ENCODE measurements around the gene IQSEC1. TPM values are rescaled to one million over a fixed set of nuclear protein-coding genes. Genes with fewer than 3 reads are reported as not detected.

IQSEC1 gene
- total and polyA plus RNA-seq, 2 donors (not counting 3 experiments of a cell fraction or from before 2014, with no cell fraction given), result 5.2 to 18.0 TPM

DNA sequence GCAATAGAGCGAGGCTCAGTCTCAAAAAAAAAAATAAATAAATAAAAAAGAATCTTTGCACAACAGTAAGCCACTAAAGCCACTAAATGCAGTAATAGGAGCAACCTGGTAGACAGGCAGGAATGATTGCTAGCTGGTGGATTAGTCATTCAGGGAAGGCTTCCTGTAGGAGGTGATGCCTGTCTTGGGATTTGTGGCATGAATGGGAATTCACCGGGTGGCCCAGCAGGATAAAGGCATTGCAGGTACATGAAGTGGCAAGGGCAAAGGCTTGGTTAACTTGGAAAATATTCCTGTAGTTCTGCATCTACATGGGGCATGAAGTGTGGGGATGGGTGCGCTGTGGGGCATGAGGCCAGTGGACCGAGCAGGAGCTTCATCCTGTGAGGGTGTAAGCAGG, 94.5 kb downstream of the IQSEC1 start:
- Histone ChIP-seq H4K20me1 (replicated peaks; ENCODE audit: control insufficient read depth, extremely low read depth, insufficient read depth, low read length) (no peaks in the 10 kb centered on the region), H3K36me3 (ENCODE audit: control insufficient read depth in 2 of 2, extremely low read depth in 1 of 2, insufficient read depth in 2 of 2, low read length in 2 of 2) (no peaks in the 10 kb centered on the region), H3K27ac (ENCODE audit: insufficient read depth, low read depth, low read length) (no peak overlapping the region), H3K9ac (replicated peaks; ENCODE audit: extremely low read depth, insufficient read depth, low read length) (no peak overlapping the region), H3K4me1 (ENCODE audit: control insufficient read depth, extremely low read depth, insufficient read depth, low read length) (no peaks in the 10 kb centered on the region), H2AFZ (ENCODE audit: low read depth, low read length) (no peak overlapping the region), H3K27me3 (ENCODE audit: control insufficient read depth in 2 of 2, insufficient read depth in 2 of 2, low read length in 2 of 2) (peaks cover 5 to 17% of the 10 kb centered on the region in 2 experiments), H3K9me1 (replicated peaks; ENCODE audit: control insufficient read depth, extremely low read depth, insufficient read depth, low read length) (no peaks in the 10 kb centered on the region), H3K4me2 (ENCODE audit: insufficient read depth, low read length) (no peak overlapping the region), H3K79me2 (ENCODE audit: control insufficient read depth, insufficient read depth, low read length) (no peaks in the 10 kb centered on the region), H3K4me3 (replicated peaks in 1 of 3; ENCODE audit: insufficient read depth in 1 of 3, low read depth in 1 of 3, low read length in 3 of 3) (no peak overlapping the region), H3K9me3 (replicated peaks; ENCODE audit: control insufficient read depth, insufficient read depth, low read length) (no peaks in the 10 kb centered on the region)
- CTCF ChIA-PET, result interaction anchor here (2.2 kb wide), 1 partner anchor 17 kb away, joined by 8 read pairs; no protein-coding TSS in a partner anchor
- FAIRE-seq (no peak), DNase-seq (ENCODE audit: low read depth, low spot score) (no peak)
- POLR2A ChIA-PET, result no interaction called here
- no TSS peak for BruUV-seq (replicated peaks)
- intact Hi-C loops (cut with micrococcal nuclease), result no loop called here
- dilution Hi-C loops (cut with MboI; ENCODE audit: extremely low pct_ligation_motif_present, low sequenced_read_pairs), result no loop called here
- TF ChIP-seq MYC (IDR thresholded peaks at IDR 0.05; ENCODE audit: low read depth, low read length) (no peak), FOS (IDR thresholded peaks at IDR 0.05; ENCODE audit: borderline replicate concordance, insufficient read depth, low read length) (no peak), POLR2AphosphoS5 (IDR thresholded peaks at IDR 0.05; ENCODE audit: insufficient read depth, low read depth, low read length) (no peak), POLR2A (IDR thresholded peaks at IDR 0.05; ENCODE audit: low read depth, low read length) (no peak), JUN (IDR thresholded peaks at IDR 0.05; ENCODE audit: borderline replicate concordance, insufficient read depth, insufficient read length, low read depth) (no peak), EZH2 (IDR thresholded peaks at IDR 0.05; ENCODE audit: borderline replicate concordance, low read depth, low read length, severe bottlenecking) (no peak)
- TF ChIP-seq, protein P1, sequence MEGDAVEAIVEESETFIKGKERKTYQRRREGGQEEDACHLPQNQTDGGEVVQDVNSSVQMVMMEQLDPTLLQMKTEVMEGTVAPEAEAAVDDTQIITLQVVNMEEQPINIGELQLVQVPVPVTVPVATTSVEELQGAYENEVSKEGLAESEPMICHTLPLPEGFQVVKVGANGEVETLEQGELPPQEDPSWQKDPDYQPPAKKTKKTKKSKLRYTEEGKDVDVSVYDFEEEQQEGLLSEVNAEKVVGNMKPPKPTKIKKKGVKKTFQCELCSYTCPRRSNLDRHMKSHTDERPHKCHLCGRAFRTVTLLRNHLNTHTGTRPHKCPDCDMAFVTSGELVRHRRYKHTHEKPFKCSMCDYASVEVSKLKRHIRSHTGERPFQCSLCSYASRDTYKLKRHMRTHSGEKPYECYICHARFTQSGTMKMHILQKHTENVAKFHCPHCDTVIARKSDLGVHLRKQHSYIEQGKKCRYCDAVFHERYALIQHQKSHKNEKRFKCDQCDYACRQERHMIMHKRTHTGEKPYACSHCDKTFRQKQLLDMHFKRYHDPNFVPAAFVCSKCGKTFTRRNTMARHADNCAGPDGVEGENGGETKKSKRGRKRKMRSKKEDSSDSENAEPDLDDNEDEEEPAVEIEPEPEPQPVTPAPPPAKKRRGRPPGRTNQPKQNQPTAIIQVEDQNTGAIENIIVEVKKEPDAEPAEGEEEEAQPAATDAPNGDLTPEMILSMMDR (IDR thresholded peaks at IDR 0.05; ENCODE audit: extremely low read depth in 1 of 2, insufficient read depth in 1 of 2, low read depth in 1 of 2, low read length in 2 of 2), result no peak
